Measurements from ENCODE around the gene TMEM236. TPM values are rescaled to one million over a fixed set of nuclear protein-coding genes. Genes with fewer than 3 reads are reported as not detected.
A peak's percentile ranks its signal among the peaks of the same experiment; 100 is the strongest.

TMEM236 gene
- polyA plus RNA-seq, 2 of the 4 experiments (the other 2 are of a cell fraction): 0.06 to 0.09 TPM

GRCh38 chr10:17788646-17789045 is 36.6 kb downstream of the TMEM236 start:
- H3K9me3 ChIP-seq: no peaks in the 10 kb centered on the region
- 78% methylated on average over 2 of the region's 2 CpGs for WGBS (ENCODE audit: missing lambda C conversion rate)
- no peak overlapping the region for H3K4me3 ChIP-seq
- DNase-seq (ENCODE audit: low read depth in 1 of 2, low spot score in 1 of 2): no peak
- ChIA-PET POLR2A (no interaction called here), CTCF (interaction anchor here (0.7 to 2.1 kb wide), 6 partner anchors 8 to 1556 kb away, joined by 3 to 6 read pairs (median 3); no protein-coding TSS in a partner anchor)
- no peak for ATAC-seq
- TF ChIP-seq CEBPB (IDR thresholded peaks at IDR 0.05): no peak
- TF ChIP-seq SREBF2 (IDR thresholded peaks at IDR 0.05): no peak
- TF ChIP-seq NPAS2 (CRISPR knock-in tag; IDR thresholded peaks at IDR 0.05; ENCODE audit: borderline replicate concordance): no peak
- no peak for TF ChIP-seq ZFP36 (IDR thresholded peaks at IDR 0.05; ENCODE audit: borderline replicate concordance, partially characterized antibody)
- no peak for TF ChIP-seq KDM5A (IDR thresholded peaks at IDR 0.05)
- TF ChIP-seq TFCP2L1 (CRISPR knock-in tag; IDR thresholded peaks at IDR 0.05): no peak
- TF ChIP-seq FOSL2 (IDR thresholded peaks at IDR 0.05): no peak
- no peak for TF ChIP-seq FOSL2 (CRISPR knock-in tag; IDR thresholded peaks at IDR 0.05)
- no peak for TF ChIP-seq RARB (CRISPR knock-in tag; IDR thresholded peaks at IDR 0.05)
- no peak for TF ChIP-seq RAD21 (conservative IDR thresholded peaks at IDR 0.05 in 1 of 2, IDR thresholded peaks at IDR 0.05 in 1 of 2)
- no peak for TF ChIP-seq BCL3 (IDR thresholded peaks at IDR 0.05)
- TF ChIP-seq NFE2L2 (conservative IDR thresholded peaks at IDR 0.05; ENCODE audit: low read length): no peak
- no peak for TF ChIP-seq NR3C1 (IDR thresholded peaks at IDR 0.05)
- TF ChIP-seq CBX8 (IDR thresholded peaks at IDR 0.05): no peak
- TF ChIP-seq FOSB (CRISPR knock-in tag; IDR thresholded peaks at IDR 0.05): no peak
- TF ChIP-seq EHMT2 (IDR thresholded peaks at IDR 0.05; ENCODE audit: low read depth): no peak
- TF ChIP-seq ESRRA (IDR thresholded peaks at IDR 0.05; ENCODE audit: borderline replicate concordance, low read length): no peak
- no peak for TF ChIP-seq MAX (IDR thresholded peaks at IDR 0.05)
- TF ChIP-seq KDM1A (IDR thresholded peaks at IDR 0.05; ENCODE audit: low read depth): no peak
- TF ChIP-seq FOXS1 (CRISPR knock-in tag; IDR thresholded peaks at IDR 0.05): no peak
- TF ChIP-seq JUNB (IDR thresholded peaks at IDR 0.05): no peak
- no peak for FAIRE-seq
- 0 out of 3 replicates have a peak overlapping the region, but pooled peaks have one; percentile 8 for H3K4me2 ChIP-seq
- H3K4me1 ChIP-seq: peaks cover 79% of the 10 kb centered on the region
- H3K27ac ChIP-seq: peak overlapping the region; percentile 61 to 73; a peak in 5 of 6 replicates

GRCh38 chr10:17789396-17789795 is 37.4 kb downstream of the TMEM236 start:
- TF ChIP-seq E2F6 (IDR thresholded peaks at IDR 0.05; ENCODE audit: borderline replicate concordance, low read depth): no peak
- TF ChIP-seq NPAS2 (CRISPR knock-in tag; IDR thresholded peaks at IDR 0.05; ENCODE audit: borderline replicate concordance): no peak
- TF ChIP-seq ZFP36 (IDR thresholded peaks at IDR 0.05; ENCODE audit: borderline replicate concordance, partially characterized antibody): no peak
- TF ChIP-seq FOSL2 (IDR thresholded peaks at IDR 0.05): no peak
- TF ChIP-seq FOSL2 (CRISPR knock-in tag; IDR thresholded peaks at IDR 0.05): no peak
- TF ChIP-seq ZC3H11A (IDR thresholded peaks at IDR 0.05): no peak
- TF ChIP-seq CHD4 (IDR thresholded peaks at IDR 0.05; ENCODE audit: borderline replicate concordance): no peak
- no peak for TF ChIP-seq REST (IDR thresholded peaks at IDR 0.05)
- TF ChIP-seq HOXB13 (CRISPR knock-in tag; IDR thresholded peaks at IDR 0.05; ENCODE audit: low read depth): no peak
- TF ChIP-seq HDAC2 (IDR thresholded peaks at IDR 0.05): no peak
- no peak for TF ChIP-seq RFX5 (IDR thresholded peaks at IDR 0.05)
- TF ChIP-seq ZNF302 (CRISPR knock-in tag; IDR thresholded peaks at IDR 0.05): no peak
- no peak for TF ChIP-seq EHMT2 (IDR thresholded peaks at IDR 0.05; ENCODE audit: low read depth)
- TF ChIP-seq CBX8 (IDR thresholded peaks at IDR 0.05): no peak
- no peak for TF ChIP-seq KDM5A (IDR thresholded peaks at IDR 0.05)
- TF ChIP-seq HMGXB4 (CRISPR knock-in tag; IDR thresholded peaks at IDR 0.05; ENCODE audit: borderline replicate concordance): no peak
- TF ChIP-seq BHLHE40 (IDR thresholded peaks at IDR 0.05; ENCODE audit: low read depth, low read length): no peak
- no peak for TF ChIP-seq NR3C1 (IDR thresholded peaks at IDR 0.05)
- TF ChIP-seq HES2 (IDR thresholded peaks at IDR 0.05): no peak
- no peak for DNase-seq (ENCODE audit: low read depth in 1 of 2, low spot score in 1 of 2)
- POLR2A ChIA-PET: no interaction called here

More at GRCh38 chr10:17789396-17789795, 37.4 kb downstream of the TMEM236 start:
- 92% methylated on average over 7 of the region's 7 CpGs for WGBS (ENCODE audit: missing lambda C conversion rate)
- Histone ChIP-seq H3K9me3 (no peaks in the 10 kb centered on the region), H3K4me1 (peaks cover 77% of the 10 kb centered on the region), H3K4me2 (no peak overlapping the region), H3K4me3 (no peak overlapping the region), H3K27ac (peak overlapping the region in 1 of 2 experiments; percentile 9; a peak in 2 of 6 replicates)
- FAIRE-seq: peak; percentile 91
- no peak for ATAC-seq
- CTCF ChIA-PET: interaction anchor here (1.1 to 2.1 kb wide), 2 partner anchors 11 to 53 kb away, joined by 3 to 6 read pairs; no protein-coding TSS in a partner anchor

Data from A549 (cell line).